Mucosa of rectum (tissue), 2 donors: ENCODE results near the gene DCTN3.
A peak's percentile ranks its signal among the peaks of the same experiment; 100 is the strongest.

Experiments
- H3K27ac ChIP-seq, 2 donors: one replicate each; pipeline ENCODE4 v1.7.0; 2013; ENCODE audit warnings: inconsistent platforms in 2 of 2, low read depth in 2 of 2, low read length in 2 of 2
- H3K27me3 ChIP-seq, 2 donors: one replicate each; pipeline ENCODE4 v1.7.0; 2013; ENCODE audit warnings: low read length in 2 of 2; ENCODE audit not compliant: control insufficient read depth in 2 of 2, insufficient read depth in 2 of 2
- H3K36me3 ChIP-seq, 2 donors: one replicate each; pipeline ENCODE4 v1.7.0; 2013; ENCODE audit warnings: low read length in 2 of 2; ENCODE audit not compliant: control insufficient read depth in 2 of 2, insufficient read depth in 2 of 2
- H3K4me1 ChIP-seq, 2 donors: one replicate each; pipeline ENCODE4 v1.7.0; 2013; ENCODE audit warnings: low read length in 2 of 2, mild to moderate bottlenecking in 1 of 2; ENCODE audit not compliant: control insufficient read depth in 2 of 2, insufficient read depth in 2 of 2
- H3K4me3 ChIP-seq, 2 donors: one replicate each; pipeline ENCODE4 v1.7.0; 2013; ENCODE audit warnings: low read length in 2 of 2
- H3K9ac ChIP-seq, 2 donors: one replicate each; pipeline ENCODE4 v1.7.0; 2013; ENCODE audit warnings: low read length in 2 of 2, low read depth in 1 of 2, mild to moderate bottlenecking in 1 of 2
- H3K9me3 ChIP-seq, 2 donors: one replicate each; pipeline ENCODE4 v1.7.0; 2013; ENCODE audit warnings: low read length in 2 of 2; ENCODE audit not compliant: control insufficient read depth in 2 of 2
- donor health status: healthy.
- donor health status: Normal muscosa, but diverticular disease.

Gene DCTN3

DNA sequence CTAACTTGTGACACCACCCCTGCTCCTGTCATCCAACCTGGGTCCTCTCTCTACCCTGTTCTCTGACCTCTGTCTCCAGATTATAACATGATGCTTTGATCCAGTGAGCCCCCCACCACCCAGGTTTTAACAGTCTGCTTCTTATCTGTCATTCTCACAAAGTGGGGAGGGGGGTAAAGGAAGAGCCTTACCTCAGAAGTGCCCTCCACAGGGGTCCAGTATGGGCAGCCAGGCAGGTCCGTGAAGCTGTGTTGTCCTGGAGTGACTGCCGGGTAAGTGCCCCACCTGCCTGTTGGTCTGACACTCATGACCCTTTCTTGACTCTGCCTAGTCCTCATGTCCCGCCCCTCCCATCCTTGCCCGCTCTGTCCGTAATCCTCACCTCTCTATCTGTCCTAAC, 35.1 kb upstream of the DCTN3 start:
- Histone ChIP-seq H3K9me3 (no peaks in the 10 kb centered on the region), H3K27ac (peak overlapping the region in 1 of 2 donors; percentile 5), H3K27me3 (no peaks in the 10 kb centered on the region), H3K36me3 (peaks cover 0 to under 1% of the 10 kb centered on the region in 2 donors), H3K4me3 (no peak overlapping the region), H3K4me1 (peaks cover 25 to 45% of the 10 kb centered on the region in 2 donors), H3K9ac (no peak overlapping the region)

DNA sequence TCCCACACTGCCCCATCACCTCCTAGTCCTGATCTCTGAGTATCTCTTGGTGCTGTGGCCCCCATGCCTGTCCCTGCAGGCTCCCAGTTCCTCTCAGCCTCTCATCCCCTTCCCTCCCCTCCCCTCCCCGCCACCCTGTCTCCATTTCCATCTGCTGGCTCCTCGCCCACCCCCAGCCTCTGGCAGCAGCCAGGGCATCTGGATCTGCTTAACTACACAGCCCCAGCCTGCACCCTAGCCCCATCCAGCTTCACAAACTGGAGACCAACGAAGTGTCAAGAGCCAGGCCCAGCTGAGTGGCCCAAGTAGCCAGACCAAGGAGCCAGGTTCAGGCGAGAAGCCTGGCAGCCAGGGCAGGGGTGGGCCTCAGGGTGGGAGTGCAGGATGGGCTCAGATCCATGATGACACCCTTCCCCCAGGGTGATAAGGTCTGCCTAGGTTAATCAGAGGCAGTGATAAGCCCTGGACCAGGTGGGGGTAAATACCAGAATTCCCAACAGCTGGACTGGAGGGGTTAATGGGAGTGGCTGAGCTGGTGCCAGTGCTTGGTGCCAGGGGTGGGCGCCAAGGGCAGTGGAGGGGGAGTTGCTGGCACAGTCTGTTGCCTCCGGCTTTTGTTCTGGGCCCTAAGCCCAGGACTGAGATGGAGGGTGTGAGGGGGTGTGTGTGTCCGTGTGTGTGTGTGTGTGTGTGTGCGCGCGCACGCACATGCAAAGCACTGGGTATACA, 34.2 kb upstream of the DCTN3 start:
- Histone ChIP-seq H3K27ac (peak overlapping the region in 1 of 2 donors; percentile 86), H3K27me3 (no peaks in the 10 kb centered on the region), H3K9ac (no peak overlapping the region), H3K36me3 (peaks cover 2 to 7% of the 10 kb centered on the region in 2 donors), H3K4me1 (peaks cover 21 to 36% of the 10 kb centered on the region in 2 donors), H3K4me3 (no peak overlapping the region), H3K9me3 (no peaks in the 10 kb centered on the region)

DNA sequence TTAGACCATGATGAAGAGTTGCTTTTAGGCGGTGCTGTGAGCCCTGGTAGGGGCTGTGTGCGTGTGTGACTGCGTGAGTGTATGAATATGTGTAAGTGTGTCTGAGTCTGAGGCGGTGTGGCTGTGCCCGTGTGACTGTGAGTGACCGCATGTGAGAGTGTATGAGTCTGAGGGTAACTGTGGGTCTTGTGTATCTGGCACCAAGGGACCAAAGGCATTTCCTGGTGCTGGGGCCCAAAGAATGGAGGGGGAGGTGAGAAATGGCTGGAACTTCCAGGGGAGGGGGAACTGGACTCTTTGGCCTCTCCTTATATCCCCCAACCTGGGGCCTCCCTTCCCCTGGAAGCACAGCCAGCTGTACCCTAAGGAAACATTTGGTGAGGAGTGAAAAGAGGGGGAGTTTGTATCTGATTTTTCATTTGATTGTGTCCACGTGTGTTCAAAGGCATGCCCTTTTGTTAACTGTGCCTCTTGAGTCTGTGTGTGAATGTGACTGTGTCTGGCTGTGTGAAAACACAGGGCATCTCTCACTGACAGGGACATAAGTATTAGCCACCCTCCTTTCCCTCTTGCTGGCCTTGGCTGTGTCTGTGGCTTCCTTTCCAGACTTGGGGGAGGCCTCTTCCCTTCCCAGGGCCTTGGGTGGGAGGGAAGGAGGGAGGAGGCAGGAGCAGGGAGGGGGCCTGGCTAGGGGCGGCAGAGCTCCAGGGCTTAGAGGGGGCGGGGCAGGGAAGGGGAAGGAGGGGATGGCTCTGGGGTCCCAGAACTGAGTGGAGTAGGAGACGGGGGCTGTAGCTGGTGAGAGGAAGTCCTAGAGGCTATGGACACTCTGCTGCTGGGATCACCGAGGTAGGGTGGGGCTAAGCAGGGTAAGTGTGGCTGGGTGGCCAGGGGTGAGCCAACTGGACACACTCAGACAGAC, 33.1 kb upstream of the DCTN3 start:
- Histone ChIP-seq H3K36me3 (peaks cover 13 to 18% of the 10 kb centered on the region in 2 donors), H3K27ac (peak overlapping the region; percentile 32 to 86), H3K4me3 (peak overlapping the region in 1 of 2 donors; percentile 75), H3K9me3 (no peaks in the 10 kb centered on the region), H3K4me1 (peaks cover 21 to 33% of the 10 kb centered on the region in 2 donors), H3K27me3 (no peaks in the 10 kb centered on the region), H3K9ac (peak overlapping the region in 1 of 2 donors; percentile 26)

DNA sequence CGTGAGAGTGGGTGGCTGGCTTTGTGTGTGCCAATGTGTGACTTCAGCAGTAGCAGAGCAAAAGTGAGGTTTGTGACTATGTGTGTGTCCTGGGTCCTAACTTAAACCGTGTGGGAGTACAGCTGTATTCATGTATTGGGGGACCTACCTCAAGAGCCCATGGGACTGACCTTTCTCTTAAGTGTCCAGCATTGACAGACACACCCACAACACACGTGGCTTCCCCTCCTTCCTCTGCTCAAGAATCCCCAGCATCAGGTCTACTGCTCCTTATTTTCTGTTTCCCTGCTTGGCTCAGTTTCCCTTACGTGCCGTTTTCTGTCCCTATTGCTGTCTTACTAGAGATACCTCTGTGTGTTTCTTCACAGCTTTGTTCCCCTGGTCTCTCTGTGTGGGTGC, 32.3 kb upstream of the DCTN3 start:
- Histone ChIP-seq H3K4me3 (peak overlapping the region; percentile 47 to 75), H3K4me1 (peaks cover 28 to 39% of the 10 kb centered on the region in 2 donors), H3K27ac (peak overlapping the region; percentile 86 to 89), H3K9me3 (no peaks in the 10 kb centered on the region), H3K27me3 (no peaks in the 10 kb centered on the region), H3K9ac (peak overlapping the region; percentile 10 to 48), H3K36me3 (peaks cover 15 to 19% of the 10 kb centered on the region in 2 donors)

DNA sequence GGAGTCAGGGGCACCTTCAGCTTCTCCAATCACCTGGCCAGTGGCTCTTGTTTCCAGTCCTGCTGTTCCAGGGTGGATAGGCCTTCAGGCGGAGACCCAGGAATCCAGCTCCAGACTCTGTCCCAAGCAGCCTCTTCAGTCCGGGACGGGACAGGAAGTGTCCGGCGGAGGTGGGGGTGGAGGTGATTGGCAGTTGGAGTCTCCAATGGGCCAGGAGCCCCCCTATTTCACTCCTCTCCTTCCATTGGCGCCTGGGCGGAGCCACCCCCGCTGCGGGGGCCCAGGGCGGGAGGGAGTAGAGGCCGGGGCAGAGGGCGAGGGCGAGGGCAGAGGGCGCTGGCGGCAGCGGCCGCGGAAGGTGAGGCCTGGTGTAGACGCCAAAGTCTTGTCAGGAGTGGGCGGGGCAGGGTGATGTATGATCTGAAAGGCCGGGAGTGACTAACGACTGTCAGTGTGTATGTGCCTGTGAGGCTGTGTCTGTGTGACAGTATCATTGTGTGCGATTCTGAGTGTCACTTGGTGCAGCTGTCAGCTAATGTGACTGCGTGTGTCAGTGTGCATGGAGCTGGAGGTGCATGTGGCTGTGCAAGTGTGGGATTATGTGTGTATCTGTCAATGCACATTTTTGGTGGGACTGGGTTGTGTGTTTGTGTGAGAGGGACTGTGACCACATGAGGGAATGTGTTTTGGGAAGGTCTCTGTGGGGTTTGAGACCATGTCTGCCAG, 31.7 kb upstream of the DCTN3 start, which contains the start of gene IL11RA:
IL11RA (plus strand) TSS at position 310 of the 726 bp plus-strand sequence. CDS start 3,033 bp downstream, outside the sequence.
- peak within 1 kb of the TSS; percentile 10 to 57 for H3K9ac ChIP-seq
- H3K27me3 ChIP-seq = no peaks in the 10 kb centered on the region
- peak within 1 kb of the TSS; percentile 86 to 89 for H3K27ac ChIP-seq
- peaks cover 34 to 44% of the 10 kb centered on the region in 2 donors for H3K4me1 ChIP-seq
- H3K36me3 ChIP-seq = peaks cover 15 to 19% of the 10 kb centered on the region in 2 donors
- peak within 1 kb of the TSS; percentile 47 to 75 for H3K4me3 ChIP-seq
- H3K9me3 ChIP-seq = no peaks in the 10 kb centered on the region

DNA sequence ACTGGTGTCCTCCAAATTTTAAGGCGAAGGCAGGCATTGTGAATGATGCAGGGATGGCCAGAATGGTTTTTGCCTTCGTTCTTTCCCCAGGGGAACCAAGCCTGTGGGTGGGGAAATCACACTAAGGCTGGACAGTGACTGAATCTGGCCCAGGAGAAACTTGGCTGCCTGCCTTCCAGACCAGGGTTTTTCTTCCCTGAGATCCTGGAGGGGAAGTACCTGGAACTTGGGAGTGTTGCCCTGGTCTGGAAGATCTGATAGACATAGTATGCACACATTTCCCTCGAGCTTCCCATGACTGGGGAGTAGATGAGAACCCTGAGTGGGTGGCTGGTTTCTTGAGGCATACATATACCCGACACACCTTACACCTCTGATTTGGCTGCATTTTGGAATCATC, 31.0 kb upstream of the DCTN3 start:
- Histone ChIP-seq H3K9me3 (no peaks in the 10 kb centered on the region), H3K27me3 (no peaks in the 10 kb centered on the region), H3K36me3 (peaks cover 15 to 19% of the 10 kb centered on the region in 2 donors), H3K9ac (peak overlapping the region; percentile 4 to 10), H3K27ac (peak overlapping the region; percentile 86 to 89), H3K4me3 (peak overlapping the region; percentile 47 to 75), H3K4me1 (peaks cover 35 to 48% of the 10 kb centered on the region in 2 donors)

DNA sequence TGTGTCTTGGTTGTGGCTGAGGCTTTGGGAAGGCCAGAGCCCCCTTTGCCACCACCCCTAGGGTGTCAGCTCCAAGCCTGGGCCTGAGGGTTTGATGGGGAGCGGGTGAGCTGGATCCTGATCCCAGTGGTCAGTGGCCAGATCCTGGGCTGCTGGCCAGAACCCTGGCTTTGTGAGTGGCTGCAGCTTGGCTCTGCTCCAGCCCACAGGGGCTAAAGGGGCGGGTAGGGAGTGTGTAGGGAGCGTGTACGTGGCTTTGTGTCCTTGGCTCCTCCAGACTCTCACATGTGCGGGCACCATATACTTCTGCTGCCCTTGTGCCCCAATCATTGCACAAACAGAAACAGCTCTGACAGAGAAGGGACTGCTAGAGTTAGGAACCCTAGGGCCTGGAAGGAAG, 30.5 kb upstream of the DCTN3 start:
- Histone ChIP-seq H3K36me3 (peaks cover 15 to 19% of the 10 kb centered on the region in 2 donors), H3K27me3 (no peaks in the 10 kb centered on the region), H3K4me3 (no peak overlapping the region), H3K4me1 (peaks cover 39 to 53% of the 10 kb centered on the region in 2 donors), H3K27ac (peak overlapping the region in 1 of 2 donors; percentile 86), H3K9ac (no peak overlapping the region), H3K9me3 (no peaks in the 10 kb centered on the region)

DNA sequence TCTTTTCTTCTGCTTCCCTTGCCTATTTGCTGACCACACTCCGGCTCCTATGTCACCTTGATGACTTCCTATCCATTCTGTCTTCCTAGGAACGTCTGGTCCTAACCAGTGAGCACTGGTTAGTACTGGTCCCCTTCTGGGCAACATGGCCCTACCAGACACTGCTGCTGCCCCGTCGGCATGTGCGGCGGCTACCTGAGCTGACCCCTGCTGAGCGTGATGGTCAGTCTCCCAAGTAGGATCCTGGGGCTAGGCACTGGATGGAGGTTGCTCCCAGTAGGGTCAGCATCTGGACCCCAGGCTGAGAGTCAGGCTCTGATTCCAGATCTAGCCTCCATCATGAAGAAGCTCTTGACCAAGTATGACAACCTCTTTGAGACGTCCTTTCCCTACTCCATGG, 28.4 kb upstream of the DCTN3 start:
- Histone ChIP-seq H3K9me3 (no peaks in the 10 kb centered on the region), H3K9ac (no peak overlapping the region), H3K4me1 (peaks cover 39 to 48% of the 10 kb centered on the region in 2 donors), H3K4me3 (no peak overlapping the region), H3K27me3 (no peaks in the 10 kb centered on the region), H3K36me3 (peaks cover 15 to 19% of the 10 kb centered on the region in 2 donors), H3K27ac (no peak overlapping the region)

DNA sequence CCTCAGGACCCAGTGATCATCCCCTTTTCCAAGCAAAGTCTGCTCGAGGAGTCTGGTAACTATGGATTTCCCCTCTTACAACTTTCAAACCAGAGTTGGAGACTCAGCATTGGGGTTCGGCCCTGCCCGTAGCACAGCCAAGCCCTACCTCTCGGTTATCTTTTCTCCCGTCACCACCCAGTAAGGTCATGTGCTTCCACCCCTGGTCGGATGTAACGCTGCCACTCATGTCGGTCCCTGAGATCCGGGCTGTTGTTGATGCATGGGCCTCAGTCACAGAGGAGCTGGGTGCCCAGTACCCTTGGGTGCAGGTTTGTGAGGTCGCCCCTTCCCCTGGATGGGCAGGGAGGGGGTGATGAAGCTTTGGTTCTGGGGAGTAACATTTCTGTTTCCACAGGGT, 27.4 kb upstream of the DCTN3 start:
- no peaks in the 10 kb centered on the region for H3K27me3 ChIP-seq
- H3K9ac ChIP-seq = peak overlapping the region; percentile 74 to 86
- H3K4me3 ChIP-seq = peak overlapping the region; percentile 89 to 93
- no peaks in the 10 kb centered on the region for H3K9me3 ChIP-seq
- peaks cover 15 to 19% of the 10 kb centered on the region in 2 donors for H3K36me3 ChIP-seq
- H3K4me1 ChIP-seq = peaks cover 30 to 38% of the 10 kb centered on the region in 2 donors
- peak overlapping the region in 1 of 2 donors; percentile 91 for H3K27ac ChIP-seq
